A549 (cell line): Measurements from ENCODE around the gene STXBP4. TPM values are rescaled to one million over a fixed set of nuclear protein-coding genes. Genes with fewer than 3 reads are reported as not detected.

Experiments used
- ATAC-seq, 2 experiments: fragments of 200-7000 bp in 1 of 2; fragments of >200 bp in 1 of 2; cut with Nextera tagmentation in 1 of 2; cut with Tn5 transposase in 1 of 2; 3 replicates each; pipeline versions ENCODE4 v1.8.0 to v1.9.1; 2018 to 2020; ENCODE audit warnings: mild to moderate bottlenecking in 1 of 2, moderate library complexity in 1 of 2
- CTCF ChIA-PET: fragments of 300-600 bp; sonication (Branson Sonifier 250); formaldehyde crosslinking; extraction: SDS; loops from one replicate; lab custom pipeline; 2021; ENCODE audit warnings: antibody characterized with exemption, inconsistent platforms; lab: Yijun Ruan, JAX
- POLR2A ChIA-PET: fragments of 350-600 bp; formaldehyde crosslinking; extraction: SDS; loops from one replicate; lab custom pipeline; 2021; ENCODE audit warnings: antibody characterized with exemption, inconsistent platforms; lab: Yijun Ruan, JAX
- DNase-seq, 2 experiments: peaks; one replicate each; pipeline versions ENCODE4 v3.0.0 to v3.0.0-alpha.2; 2011 to 2016; ENCODE audit warnings: low read depth in 1 of 2, low spot score in 1 of 2
- FAIRE-seq: peaks from 2 replicates; lab custom pipeline; 2011; peaks lifted over from hg19 to GRCh38; lab: Jason Lieb, UNC
- H3K27ac ChIP-seq, 2 experiments: fragments of >200 bp; sonication (Bioruptor Twin); formaldehyde crosslinking; 3 replicates each; pipeline ENCODE4 v1.5.1; 2016 to 2017
- H3K4me1 ChIP-seq: fragments of >200 bp; sonication (Bioruptor Twin); formaldehyde crosslinking; 3 replicates; pipeline ENCODE4 v1.6.1; 2016
- H3K4me2 ChIP-seq: fragments of >200 bp; sonication (Bioruptor Twin); formaldehyde crosslinking; 3 replicates; pipeline ENCODE4 v1.6.1; 2016
- H3K4me3 ChIP-seq: fragments of >200 bp; sonication (Bioruptor Twin); formaldehyde crosslinking; 3 replicates; pipeline ENCODE4 v1.5.1; 2016
- H3K9me3 ChIP-seq: fragments of >200 bp; sonication (Bioruptor Twin); formaldehyde crosslinking; 3 replicates; pipeline ENCODE4 v1.6.1; 2016
- ATOH8 ChIP-seq: fragments of 250-450 bp; sonication (Bioruptor Pico); IDR thresholded peaks from 2 replicates; pipeline ENCODE4 v1.5.0; 2020; ENCODE audit warnings: low read depth, mild to moderate bottlenecking, moderate library complexity
- BCL3 ChIP-seq: fragments of >200 bp; sonication (Bioruptor Twin); formaldehyde crosslinking; IDR thresholded peaks from 3 replicates; pipeline ENCODE4 v1.6.1; 2016
- BHLHE40 ChIP-seq: IDR thresholded peaks from 2 replicates; pipeline ENCODE4 v1.6.1; 2012; ENCODE audit warnings: low read depth, low read length, inconsistent platforms
- CEBPB ChIP-seq, 2 experiments: fragments of >200 bp in 1 of 2; sonication (Bioruptor Twin) in 1 of 2; formaldehyde crosslinking in 1 of 2; IDR thresholded peaks; 2 replicates each; pipeline ENCODE4 v1.6.1; 2012 to 2016
- CHD2 ChIP-seq: fragments of 150-350 bp; IDR thresholded peaks from 2 replicates; pipeline ENCODE4 v1.6.1; 2014; ENCODE audit warnings: low read length; ENCODE audit not compliant: partially characterized antibody
- CTCF ChIP-seq: fragments of >200 bp; sonication (Bioruptor Twin); formaldehyde crosslinking; IDR thresholded peaks from 3 replicates; pipeline ENCODE4 v1.5.1; 2016
- E2F6 ChIP-seq: IDR thresholded peaks from 2 replicates; pipeline ENCODE4 v1.6.1; 2012; ENCODE audit warnings: low read depth, borderline replicate concordance
- EHMT2 ChIP-seq: fragments of 200-600 bp; sonication (generic); IDR thresholded peaks from 2 replicates; pipeline ENCODE4 v1.6.1; 2016; ENCODE audit warnings: antibody characterized with exemption, low read depth, mild to moderate bottlenecking, moderate library complexity
- FOSB ChIP-seq: fragments of 250-450 bp; sonication (Bioruptor Pico); IDR thresholded peaks from 2 replicates; pipeline ENCODE4 v1.5.0; 2020; ENCODE audit warnings: mild to moderate bottlenecking, moderate library complexity
- HDAC2 ChIP-seq: fragments of 200-600 bp; sonication (generic); IDR thresholded peaks from 2 replicates; pipeline ENCODE4 v1.6.1; 2016
- HOXA7 ChIP-seq: fragments of 250-450 bp; sonication (Bioruptor Pico); IDR thresholded peaks from 2 replicates; pipeline ENCODE4 v1.5.0; 2020; ENCODE audit warnings: mild to moderate bottlenecking, moderate library complexity
- JUN ChIP-seq, 2 experiments: fragments of >200 bp; sonication (Bioruptor Twin); formaldehyde crosslinking; IDR thresholded peaks; 2 replicates in 1 of 2; 3 replicates in 1 of 2; pipeline ENCODE4 v1.6.1; 2016 to 2017
- MAFK ChIP-seq: fragments of 450-650 bp; IDR thresholded peaks from 2 replicates; pipeline ENCODE4 v1.6.1; 2014; ENCODE audit not compliant: partially characterized antibody
- MYC ChIP-seq: IDR thresholded peaks from 2 replicates; pipeline ENCODE4 v1.6.1; 2012; ENCODE audit warnings: mild to moderate bottlenecking, inconsistent platforms, low read length, improper control_type of control experiment, borderline replicate concordance
- NPAS2 ChIP-seq: fragments of 250-450 bp; sonication (Bioruptor Pico); IDR thresholded peaks from 2 replicates; pipeline ENCODE4 v1.8.0; 2022; ENCODE audit warnings: mild to moderate bottlenecking, moderate library complexity, borderline replicate concordance
- NR3C1 ChIP-seq: fragments of >200 bp; sonication (Bioruptor Twin); formaldehyde crosslinking; IDR thresholded peaks from 3 replicates; pipeline ENCODE4 v1.6.1; 2017
- POLR2A ChIP-seq: IDR thresholded peaks from 2 replicates; pipeline ENCODE4 v1.6.1; 2012; ENCODE audit warnings: mild to moderate bottlenecking, low read length
- POLR2AphosphoS2 ChIP-seq: conservative IDR thresholded peaks from 2 replicates; pipeline ENCODE4 v1.6.1; 2012; ENCODE audit warnings: low read length, improper control_type of control experiment, inconsistent platforms
- RNF2 ChIP-seq: fragments of 200-600 bp; sonication (generic); IDR thresholded peaks from 2 replicates; pipeline ENCODE4 v1.6.1; 2016; ENCODE audit warnings: low read depth, mild to moderate bottlenecking, antibody characterized with exemption, moderate library complexity, borderline replicate concordance
- SREBF2 ChIP-seq: fragments of 450-650 bp; IDR thresholded peaks from 2 replicates; pipeline ENCODE4 v1.6.1; 2014; ENCODE audit warnings: mild to moderate bottlenecking, moderate library complexity
- ZC3H11A ChIP-seq: fragments of 450-650 bp; IDR thresholded peaks from 2 replicates; pipeline ENCODE4 v1.6.1; 2014; ENCODE audit warnings: antibody characterized with exemption, mild to moderate bottlenecking
- ZFP36 ChIP-seq: fragments of 450-650 bp; IDR thresholded peaks from 2 replicates; pipeline ENCODE4 v1.6.1; 2014; ENCODE audit warnings: borderline replicate concordance; ENCODE audit not compliant: partially characterized antibody
- ZNF302 ChIP-seq: fragments of 250-450 bp; sonication (Bioruptor Pico); IDR thresholded peaks from 2 replicates; pipeline ENCODE4 v1.9.0; 2021; ENCODE audit warnings: inconsistent platforms, mild to moderate bottlenecking, moderate library complexity
- WGBS: methylation state at CpG from one replicate; pipeline ENCODE4 v1.1.6; 2017; ENCODE audit errors: missing lambda C conversion rate; 5-methylcytosine and 5-hydroxymethylcytosine counted together
- polyA plus RNA-seq, 4 experiments: library from polyadenylated mRNA; depleted of rRNA in 3 of 4; stranded (reverse); fragments of >200 nt; fragmentation: RNase III in 1 of 4; extraction: RNeasy Plus Mini Kit Qiagen cat#74134 plus additional on column Dnase treatment in 1 of 4; gene quantifications; 2 replicates in 3 of 4; 3 replicates in 1 of 4; pipeline ENCODE4 v1.2.3, GENCODE V29; 2011 to 2017

The STXBP4 gene
- polyA plus RNA-seq, 2 of the 4 experiments (the other 2 are of a cell fraction), result 9.0 to 16.0 TPM

GRCh38 chr17:55168958-55169687 is 200.6 kb downstream of the STXBP4 start:
- POLR2A ChIA-PET, result no interaction called here
- no peak overlapping the region for H3K27ac ChIP-seq
- 73% methylated on average over 5 of the region's 5 CpGs for WGBS
- TF ChIP-seq POLR2AphosphoS2 (no peak), RNF2 (no peak), CEBPB (IDR thresholded peaks at IDR 0.05) (no peak), MYC (no peak), MAFK (no peak), HOXA7 (CRISPR knock-in tag) (no peak), JUN (IDR thresholded peaks at IDR 0.05) (no peak), EHMT2 (no peak), NR3C1 (no peak), POLR2A (no peak), CTCF (no peak), CHD2 (no peak), HDAC2 (no peak), E2F6 (no peak), ZFP36 (no peak), SREBF2 (no peak), ZNF302 (CRISPR knock-in tag) (no peak), FOSB (CRISPR knock-in tag) (no peak), BCL3 (no peak)
- TF ChIP-seq, all 56 proteins: peak for 0
- Histone ChIP-seq H3K4me1 (no peaks in the 10 kb centered on the region), H3K4me2 (no peak overlapping the region), H3K4me3 (no peak overlapping the region), H3K9me3 (peaks cover 7% of the 10 kb centered on the region; the same call in 2 of the 3 replicates)
- FAIRE-seq, result peak; percentile 23
- DNase-seq, result no peak
- no peak for ATAC-seq
- CTCF ChIA-PET, result no interaction called here

GRCh38 chr17:55171634-55172328 is 203.2 kb downstream of the STXBP4 start:
- FAIRE-seq, result no peak
- no peak for TF ChIP-seq BHLHE40
- no peak for TF ChIP-seq NPAS2
- no peak for TF ChIP-seq ATOH8 (CRISPR knock-in tag)
- TF ChIP-seq HDAC2, result no peak
- no peak for TF ChIP-seq HOXA7 (CRISPR knock-in tag)
- TF ChIP-seq ZC3H11A, result no peak
- TF ChIP-seq, all 56 proteins: peak for 0
- ChIA-PET POLR2A (no interaction called here), CTCF (no interaction called here)
- peaks cover 8% of the 10 kb centered on the region; the same call in 2 of the 3 replicates for H3K9me3 ChIP-seq
- no peak overlapping the region for H3K4me2 ChIP-seq
- H3K27ac ChIP-seq, result no peak overlapping the region
- WGBS, result 84% methylated on average over 3 of the region's 4 CpGs
- H3K4me1 ChIP-seq, result no peaks in the 10 kb centered on the region
- ATAC-seq, result no peak
- DNase-seq, result no peak
- H3K4me3 ChIP-seq, result no peak overlapping the region
